NCI-H1436 treated with DMSO at 0.1 percent for 48 hours (cell line): ENCODE data around the gene IFNA6.

ENCODE experiments used
- DNase-seq: peaks from one replicate; lab custom pipeline; 2025; lab: John Stamatoyannopoulos, UW

IFNA6 gene

GRCh38 chr9:21331676-21332402, 18.8 kb downstream of the IFNA6 start:
- no peak for DNase-seq

- DNase-seq, result no peak
These were observed 24.1 kb downstream of the IFNA6 start for GRCh38 chr9:21326526-21327139.

GRCh38 chr9:21324047-21324446, 26.6 kb downstream of the IFNA6 start:
- no peak for DNase-seq

GRCh38 chr9:21322911-21323461, 27.7 kb downstream of the IFNA6 start:
- no peak for DNase-seq

- no peak for DNase-seq
These were observed 30.2 kb downstream of the IFNA6 start for GRCh38 chr9:21320465-21320864.

GRCh38 chr9:21317956-21318923, 32.4 kb downstream of the IFNA6 start:
- no peak for DNase-seq

GRCh38 chr9:21316860-21317259, 33.8 kb downstream of the IFNA6 start:
- DNase-seq, result no peak

GRCh38 chr9:21316032-21316842, 34.5 kb downstream of the IFNA6 start:
- DNase-seq, result no peak

GRCh38 chr9:21314152-21314551, 36.5 kb downstream of the IFNA6 start:
- DNase-seq, result no peak

- DNase-seq, result no peak
These were observed 38.8 kb downstream of the IFNA6 start for GRCh38 chr9:21311889-21312288.

GRCh38 chr9:21305213-21305612, 45.5 kb downstream of the IFNA6 start, which contains the start of gene IFNA5:
Gene IFNA5 (minus strand): TSS chr9:21305313. CDS start chr9:21305256, 57 bp downstream.
- no peak for DNase-seq
